Lung (tissue), 12 donors: ENCODE results near the gene ZC3H7A. TPM values are rescaled to one million over a fixed set of nuclear protein-coding genes. Genes with fewer than 3 reads are reported as not detected.

Experiments used
- ATAC-seq: fragments of 200-7000 bp; cut with Tn5 transposase; one replicate; pipeline ENCODE4 v1.9.1; 2020; ENCODE audit warnings: moderate number of reproducible peaks; ENCODE audit not compliant: insufficient read depth, low FRiP score
- DNase-seq, 3 donors: peaks; one replicate each; pipeline ENCODE4 v3.0.0-alpha.2; 2013 to 2017
- H3K27ac ChIP-seq, 2 donors: one replicate each; pipeline ENCODE4 v1.5.1; 2013; ENCODE audit warnings: mild to moderate bottlenecking in 2 of 2, moderate library complexity in 2 of 2, control low read depth in 1 of 2, inconsistent platforms in 1 of 2, low read depth in 1 of 2, low read length in 1 of 2
- H3K27me3 ChIP-seq, 3 donors: one replicate each; pipeline ENCODE4 v1.5.1; 2013; ENCODE audit warnings: low read length in 2 of 3; ENCODE audit not compliant: control insufficient read depth in 3 of 3, insufficient read depth in 3 of 3
- H3K36me3 ChIP-seq, 4 donors: one replicate each; pipeline ENCODE4 v1.5.1; 2013; ENCODE audit warnings: low read length in 4 of 4, mild to moderate bottlenecking in 1 of 4, moderate library complexity in 1 of 4; ENCODE audit not compliant: control insufficient read depth in 4 of 4, insufficient read depth in 4 of 4
- H3K4me1 ChIP-seq, 5 donors: one replicate each; pipeline ENCODE4 v1.5.1; 2013; ENCODE audit warnings: low read length in 5 of 5, mild to moderate bottlenecking in 2 of 5, moderate library complexity in 1 of 5; ENCODE audit not compliant: control insufficient read depth in 5 of 5, insufficient read depth in 5 of 5
- H3K4me3 ChIP-seq: one replicate; pipeline ENCODE4 v1.5.1; 2013; ENCODE audit warnings: mild to moderate bottlenecking, control low read depth, moderate library complexity
- H3K9ac ChIP-seq, 2 donors: one replicate each; pipeline ENCODE4 v1.5.1; 2013; ENCODE audit warnings: low read length in 2 of 2, control low read depth in 1 of 2; ENCODE audit not compliant: insufficient read depth in 1 of 2
- H3K9me3 ChIP-seq, 4 donors: one replicate each; pipeline ENCODE4 v1.5.1; 2013; ENCODE audit warnings: low read length in 3 of 4, mild to moderate bottlenecking in 1 of 4, moderate library complexity in 1 of 4; ENCODE audit not compliant: control insufficient read depth in 4 of 4, insufficient read depth in 3 of 4
- CTCF ChIP-seq: IDR thresholded peaks from 2 replicates; pipeline ENCODE4 v1.5.1; 2012; ENCODE audit warnings: mild to moderate bottlenecking; ENCODE audit errors: control extremely low read depth, extremely low read depth
- WGBS, 2 donors: extraction: QIAGEN DNeasy Blood & Tissue Kit; methylation state at CpG; one replicate each; pipeline ENCODE4 v1.1.7; 2013; 5-methylcytosine and 5-hydroxymethylcytosine counted together
- polyA plus RNA-seq, 2 donors: library from polyadenylated mRNA; stranded (reverse); fragments of 200-250 nt; gene quantifications; one replicate each; pipeline ENCODE4 v1.2.1, GENCODE V29; 2013
- total RNA-seq, 2 donors: library from RNA; depleted of rRNA in 1 of 2; stranded (reverse); fragments of >200 nt in 1 of 2; gene quantifications; one replicate each; pipeline ENCODE4 v1.2.1, GENCODE V29; 2014 to 2021
- donor health status: control.
- donor health status: control.
- donor health status: Bipolar disorder and iron deficiency.
- donor health status: healthy.
- donor health status: DM: yes; HTN: yes; CAD: no.

ZC3H7A gene
- total and polyA plus RNA-seq, 4 donors: 22.1 to 127 (median 36.2) TPM

DNA sequence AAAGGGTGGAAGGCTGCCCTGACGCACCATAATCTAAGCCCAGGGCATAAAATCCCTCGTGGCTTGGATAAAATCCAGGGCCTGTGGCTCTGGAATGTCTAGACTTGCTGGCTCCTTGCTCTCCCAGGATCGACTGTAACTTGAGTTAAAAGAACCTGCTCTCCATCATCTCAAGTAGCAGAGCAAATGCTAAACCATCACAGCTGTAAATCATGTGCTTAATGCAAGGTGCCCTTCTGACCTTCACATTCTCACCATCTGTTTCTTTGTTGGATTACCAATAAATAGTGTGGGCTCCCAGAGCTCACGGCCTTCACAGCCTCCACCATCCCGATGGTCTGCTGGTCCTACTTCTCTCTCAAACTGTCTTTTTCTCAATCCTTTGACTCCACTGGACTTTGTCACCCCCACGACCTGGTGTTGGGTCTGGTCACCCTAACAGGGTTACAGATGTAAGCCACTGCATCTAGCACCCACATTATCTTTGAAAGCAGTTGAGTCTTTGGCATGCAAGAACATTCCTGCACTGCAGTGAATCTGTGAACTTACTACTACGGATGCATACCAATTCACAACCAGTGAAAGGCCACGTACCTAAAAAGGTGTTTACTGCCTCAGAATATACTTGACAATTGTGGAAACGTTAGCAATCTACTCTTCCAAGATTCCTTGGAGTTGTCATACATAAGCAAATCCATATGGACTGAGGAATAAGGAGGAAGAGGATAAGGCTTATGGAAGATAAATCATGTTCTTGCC lies 39.0 kb upstream of the ZC3H7A start:
- H3K36me3 ChIP-seq: peaks cover 25 to 32% (median 30%) of the 10 kb centered on the region in 4 donors
- no peak overlapping the region for H3K9ac ChIP-seq
- peaks cover 0 to 4% (median 0%) of the 10 kb centered on the region in 5 donors for H3K4me1 ChIP-seq
- H3K27me3 ChIP-seq: no peaks in the 10 kb centered on the region
- 57 to 75% methylated on average over 9 of the region's 9 CpGs for WGBS, 2 donors
- no peak overlapping the region for H3K27ac ChIP-seq
- DNase-seq (no peak), ATAC-seq (no peak)
- H3K9me3 ChIP-seq: no peaks in the 10 kb centered on the region
- no peak overlapping the region for H3K4me3 ChIP-seq
- no peak for TF ChIP-seq CTCF

- Histone ChIP-seq H3K9ac (no peak overlapping the region), H3K9me3 (no peaks in the 10 kb centered on the region), H3K27me3 (no peaks in the 10 kb centered on the region), H3K27ac (no peak overlapping the region), H3K4me3 (no peak overlapping the region), H3K4me1 (peaks cover 0 to 4% (median 0%) of the 10 kb centered on the region in 5 donors), H3K36me3 (peaks cover 21 to 30% (median 24%) of the 10 kb centered on the region in 4 donors)
- no peak for ATAC-seq
- DNase-seq: no peak
- no peak for TF ChIP-seq CTCF
- 78 to 90% methylated on average over 4 of the region's 4 CpGs for WGBS, 2 donors
These were observed 38.3 kb upstream of the ZC3H7A start for GRCh38 chr16:11835309-11835708.

DNA sequence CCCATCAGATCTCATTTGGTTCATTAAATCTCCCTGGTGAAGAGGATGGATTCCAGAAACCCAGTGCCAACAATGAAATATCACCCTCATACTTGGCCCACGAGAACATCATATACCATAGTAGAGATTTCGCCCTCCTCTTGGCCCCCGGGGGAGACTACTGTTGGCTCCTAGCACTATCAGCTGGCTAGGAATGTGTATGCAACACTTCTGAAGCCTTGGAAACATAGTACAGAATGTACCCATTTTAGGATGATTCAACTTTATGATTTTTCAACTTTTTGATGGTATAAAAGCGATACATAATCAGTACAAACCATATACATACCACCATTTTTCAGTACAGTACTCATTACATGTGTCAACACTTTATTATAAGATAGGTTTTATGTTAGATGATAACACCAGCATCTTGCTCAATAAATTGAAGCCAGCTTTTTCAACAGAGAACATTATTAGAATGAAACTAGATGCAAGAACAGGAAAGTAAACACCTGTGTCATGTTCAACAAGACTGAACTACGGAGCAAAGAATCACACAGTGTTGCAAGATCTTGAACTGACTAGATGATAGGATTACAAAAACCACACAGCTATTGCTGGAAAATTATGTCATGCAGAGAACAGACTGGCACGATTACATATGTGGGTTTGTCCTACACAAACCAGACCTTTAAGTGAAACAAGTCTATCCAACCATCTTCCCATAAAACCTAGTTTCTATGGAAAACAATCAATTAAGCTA lies 37.1 kb upstream of the ZC3H7A start:
- H3K36me3 ChIP-seq: peaks cover 13 to 20% (median 17%) of the 10 kb centered on the region in 4 donors
- WGBS, 2 donors: 66 to 68% methylated on average over 6 of the region's 6 CpGs
- ATAC-seq: no peak

More for the DNA sequence above, 37.1 kb upstream of the ZC3H7A start:
- H3K4me1 ChIP-seq: peaks cover 0 to 4% (median 0%) of the 10 kb centered on the region in 5 donors
- no peak overlapping the region for H3K27ac ChIP-seq
- H3K4me3 ChIP-seq: no peak overlapping the region
- H3K9me3 ChIP-seq: no peaks in the 10 kb centered on the region
- no peak for DNase-seq
- no peak overlapping the region for H3K9ac ChIP-seq
- no peak for TF ChIP-seq CTCF
- H3K27me3 ChIP-seq: no peaks in the 10 kb centered on the region
